Nucleus accumbens (tissue), 56 donors: Measurements from ENCODE around the gene PDHX.
"Not testable (repeated sequence)": the region's sequence is repeated elsewhere in the genome, so short reads cannot be mapped to it uniquely, and the experiment has no call there.

Source experiments
- DNase-seq, 56 donors: peaks; one replicate each; lab custom pipeline; 2025; lab: John Stamatoyannopoulos, UW

The PDHX gene

GRCh38 chr11:35013514-35014233 is 97.3 kb downstream of the PDHX start:
- no peak for DNase-seq

GRCh38 chr11:35014346-35014745 is 97.9 kb downstream of the PDHX start:
- no peak for DNase-seq

GRCh38 chr11:35015621-35016387 is 99.4 kb downstream of the PDHX start:
- no peak for DNase-seq

- no peak for DNase-seq
Measured at GRCh38 chr11:35016916-35017315, 100.5 kb downstream of the PDHX start.

GRCh38 chr11:35017528-35018342 is 101.3 kb downstream of the PDHX start:
- no peak for DNase-seq

GRCh38 chr11:35021589-35021988 is 105.2 kb downstream of the PDHX start:
- DNase-seq: peak in 9 of 56 donors; percentile 1 to 36 (median 8)

GRCh38 chr11:35023940-35024339 is 107.5 kb downstream of the PDHX start:
- DNase-seq: not testable (repeated sequence)

GRCh38 chr11:35028007-35028406 is 111.6 kb downstream of the PDHX start:
- DNase-seq: not testable (repeated sequence)

- DNase-seq: peak in 3 of 56 donors; percentile 3 to 7 (median 5)
Measured at GRCh38 chr11:35029979-35030682, 113.7 kb downstream of the PDHX start.

GRCh38 chr11:35030716-35031213 is 114.3 kb downstream of the PDHX start:
- peak in 1 of 56 donors; percentile 10 for DNase-seq

- no peak for DNase-seq
Measured at GRCh38 chr11:35031346-35031745, 114.9 kb downstream of the PDHX start.

- DNase-seq: no peak
Measured at GRCh38 chr11:35031867-35032266, 115.4 kb downstream of the PDHX start.

- no peak for DNase-seq
Measured at GRCh38 chr11:35033011-35033410, 116.6 kb downstream of the PDHX start.

- no peak for DNase-seq
Measured at GRCh38 chr11:35034401-35034800, 118.0 kb downstream of the PDHX start.

- no peak for DNase-seq
Measured at GRCh38 chr11:35035894-35036408, 119.5 kb downstream of the PDHX start.

- no peak for DNase-seq
Measured at GRCh38 chr11:35036639-35037038, 120.2 kb downstream of the PDHX start.

- no peak for DNase-seq
Measured at GRCh38 chr11:35038211-35038928, 122.0 kb downstream of the PDHX start.

GRCh38 chr11:35039076-35039475 is 122.7 kb downstream of the PDHX start:
- no peak for DNase-seq

- DNase-seq: no peak
Measured at GRCh38 chr11:35040221-35040942, 124.0 kb downstream of the PDHX start.
